ENCODE results near the gene RAB37. TPM values are rescaled to one million over a fixed set of nuclear protein-coding genes. Genes with fewer than 3 reads are reported as not detected.

Gene RAB37
- total and polyA plus RNA-seq, 2 of the 13 experiments (the other 11 are each of a cell fraction or from before 2014, with no cell fraction given): 0.91 to 3.7 TPM

DNA sequence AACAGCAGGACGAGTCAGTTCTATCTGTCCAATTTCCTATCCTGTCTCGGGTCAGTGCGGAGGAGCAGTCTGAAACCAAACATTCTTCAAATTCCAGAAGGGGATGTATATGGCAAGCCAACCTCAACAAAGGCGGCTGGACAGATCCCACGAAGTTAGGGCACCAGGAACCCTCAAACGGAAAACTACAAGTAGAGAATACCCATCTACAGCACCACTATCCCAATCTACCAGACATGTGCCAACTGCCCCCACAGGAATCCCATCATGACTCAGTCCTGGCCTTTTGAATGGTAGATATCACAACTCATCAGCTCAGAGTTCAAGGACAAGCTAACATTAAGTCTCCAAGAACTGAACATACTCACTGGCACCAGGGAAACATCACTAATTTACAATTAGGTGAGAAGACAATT lies 36.8 kb downstream of the RAB37 start (continued):
- TF ChIP-seq SMAD3 (CRISPR knock-in tag; IDR thresholded peaks at IDR 0.05): no peak
- TF ChIP-seq FOSL2 (CRISPR knock-in tag; IDR thresholded peaks at IDR 0.05): peak; percentile 91
- TF ChIP-seq ZSCAN30 (CRISPR knock-in tag; IDR thresholded peaks at IDR 0.05): 0 out of 2 replicates have a peak, but pooled peaks have one; percentile 17
- TF ChIP-seq ZNF747 (CRISPR knock-in tag; IDR thresholded peaks at IDR 0.05; ENCODE audit: borderline replicate concordance): no peak; the same call in 1 of the 2 replicates
- TF ChIP-seq ARID3A (IDR thresholded peaks at IDR 0.05; ENCODE audit: low read depth, low read length): peak; percentile 88
- TF ChIP-seq SAP130 (CRISPR knock-in tag; IDR thresholded peaks at IDR 0.05; ENCODE audit: low read depth): peak; percentile 46
- TF ChIP-seq CREB3 (CRISPR knock-in tag; IDR thresholded peaks at IDR 0.05): no peak
- TF ChIP-seq, protein P1, sequence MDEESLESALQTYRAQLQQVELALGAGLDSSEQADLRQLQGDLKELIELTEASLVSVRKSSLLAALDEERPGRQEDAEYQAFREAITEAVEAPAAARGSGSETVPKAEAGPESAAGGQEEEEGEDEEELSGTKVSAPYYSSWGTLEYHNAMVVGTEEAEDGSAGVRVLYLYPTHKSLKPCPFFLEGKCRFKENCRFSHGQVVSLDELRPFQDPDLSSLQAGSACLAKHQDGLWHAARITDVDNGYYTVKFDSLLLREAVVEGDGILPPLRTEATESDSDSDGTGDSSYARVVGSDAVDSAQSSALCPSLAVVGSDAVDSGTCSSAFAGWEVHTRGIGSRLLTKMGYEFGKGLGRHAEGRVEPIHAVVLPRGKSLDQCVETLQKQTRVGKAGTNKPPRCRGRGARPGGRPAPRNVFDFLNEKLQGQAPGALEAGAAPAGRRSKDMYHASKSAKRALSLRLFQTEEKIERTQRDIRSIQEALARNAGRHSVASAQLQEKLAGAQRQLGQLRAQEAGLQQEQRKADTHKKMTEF (CRISPR knock-in tag; IDR thresholded peaks at IDR 0.05): 0 out of 2 replicates have a peak, but pooled peaks have one; percentile 29
- no peak for TF ChIP-seq ZNF333 (CRISPR knock-in tag; IDR thresholded peaks at IDR 0.05; ENCODE audit: borderline replicate concordance)
- TF ChIP-seq KDM5A (IDR thresholded peaks at IDR 0.05; ENCODE audit: borderline replicate concordance, low read length): no peak
- peak; percentile 12; the same call in 1 of the 2 replicates for TF ChIP-seq HNF4G (IDR thresholded peaks at IDR 0.05; ENCODE audit: borderline replicate concordance, low read depth, low read length)
- TF ChIP-seq HNF4G (CRISPR knock-in tag; IDR thresholded peaks at IDR 0.05; ENCODE audit: borderline replicate concordance, low read depth): no peak
- peak; percentile 17 for TF ChIP-seq XRCC5 (optimal IDR thresholded peaks at IDR 0.05; ENCODE audit: low read length)
- peak; percentile 46; the same call in 1 of the 2 replicates for TF ChIP-seq PAF1 (CRISPR knock-in tag; IDR thresholded peaks at IDR 0.05)
- TF ChIP-seq SOX5 (CRISPR knock-in tag; IDR thresholded peaks at IDR 0.05; ENCODE audit: borderline replicate concordance): 0 out of 2 replicates have a peak, but pooled peaks have one; percentile 13
- TF ChIP-seq BCL6 (CRISPR knock-in tag; IDR thresholded peaks at IDR 0.05): 0 out of 2 replicates have a peak, but pooled peaks have one; percentile 25

Measured in HepG2 (cell line).